ENCODE results near the gene NTRK2. TPM values are rescaled to one million over a fixed set of nuclear protein-coding genes. Genes with fewer than 3 reads are reported as not detected.

Gene NTRK2
- total and polyA plus RNA-seq, 8 donors = 6.0 to 31.4 (median 14.5) TPM

- Histone ChIP-seq H3K36me3 (no peaks in the 10 kb centered on the region), H3K27me3 (no peaks in the 10 kb centered on the region), H3K27ac (no peak overlapping the region), H3K9me3 (no peaks in the 10 kb centered on the region), H3K4me3 (no peak overlapping the region), H3K4me1 (no peaks in the 10 kb centered on the region)
- no peak for TF ChIP-seq CTCF (IDR thresholded peaks at IDR 0.05)
- 70 to 77% methylated on average over 5 of the region's 5 CpGs for WGBS, 2 donors
- intact Hi-C loops (cut with DNase I) = no loop called here
- DNase-seq (no peak), ATAC-seq (no peak), FAIRE-seq (no peak)
Observed at GRCh38 chr9:84949971-84950370, 280.4 kb downstream of the NTRK2 start.

- FAIRE-seq (no peak), DNase-seq (no peak), ATAC-seq (no peak)
- Histone ChIP-seq H3K36me3 (no peaks in the 10 kb centered on the region), H3K27ac (no peak overlapping the region), H3K9me3 (no peaks in the 10 kb centered on the region), H3K27me3 (no peaks in the 10 kb centered on the region), H3K4me1 (no peaks in the 10 kb centered on the region), H3K4me3 (no peak overlapping the region)
- 76 to 84% methylated on average over 9 of the region's 9 CpGs for WGBS, 2 donors
- no peak for TF ChIP-seq CTCF (IDR thresholded peaks at IDR 0.05)
- intact Hi-C loops (cut with DNase I) = no loop called here
Observed at GRCh38 chr9:84950879-84951811, 281.6 kb downstream of the NTRK2 start.

GRCh38 chr9:84953252-84953773 is 283.8 kb downstream of the NTRK2 start:
- intact Hi-C loops (cut with DNase I) = no loop called here
- TF ChIP-seq CTCF (IDR thresholded peaks at IDR 0.05) = no peak
- no peak for ATAC-seq
- no peaks in the 10 kb centered on the region for H3K9me3 ChIP-seq
- no peaks in the 10 kb centered on the region for H3K36me3 ChIP-seq
- H3K4me1 ChIP-seq = no peaks in the 10 kb centered on the region
- no peaks in the 10 kb centered on the region for H3K27me3 ChIP-seq
- WGBS, 2 donors = 96 to 97% methylated on average over 3 of the region's 3 CpGs
- no peak for FAIRE-seq
- DNase-seq = no peak
- no peak overlapping the region for H3K4me3 ChIP-seq
- H3K27ac ChIP-seq = no peak overlapping the region

GRCh38 chr9:84953797-84954705 is 284.5 kb downstream of the NTRK2 start:
- FAIRE-seq (no peak), DNase-seq (peak; percentile 44 to 90 (median 80)), ATAC-seq (peak; percentile 96 to 99 (median 99))
- intact Hi-C loops (cut with DNase I) = no loop called here
- 22 to 27% methylated on average over 21 of the region's 21 CpGs for WGBS, 2 donors
- Histone ChIP-seq H3K36me3 (no peaks in the 10 kb centered on the region), H3K4me1 (no peaks in the 10 kb centered on the region), H3K4me3 (no peak overlapping the region), H3K27me3 (no peaks in the 10 kb centered on the region), H3K27ac (no peak overlapping the region), H3K9me3 (no peaks in the 10 kb centered on the region)
- TF ChIP-seq CTCF (IDR thresholded peaks at IDR 0.05) = peak; percentile 83 to 96 (median 88)

Measured in pancreas (tissue), 10 donors.